HG03571 (cell line): ENCODE results near the gene FAM227B.
"Not testable (repeated sequence)": the region's sequence is repeated elsewhere in the genome, so short reads cannot be mapped to it uniquely, and the experiment has no call there.

Experiments used
- ATAC-seq: cut with Tn5 transposase; IDR thresholded peaks from one replicate; pipeline ENCODE4 v1.9.1; 2021; ENCODE audit not compliant: unreplicated experiment

FAM227B gene

DNA sequence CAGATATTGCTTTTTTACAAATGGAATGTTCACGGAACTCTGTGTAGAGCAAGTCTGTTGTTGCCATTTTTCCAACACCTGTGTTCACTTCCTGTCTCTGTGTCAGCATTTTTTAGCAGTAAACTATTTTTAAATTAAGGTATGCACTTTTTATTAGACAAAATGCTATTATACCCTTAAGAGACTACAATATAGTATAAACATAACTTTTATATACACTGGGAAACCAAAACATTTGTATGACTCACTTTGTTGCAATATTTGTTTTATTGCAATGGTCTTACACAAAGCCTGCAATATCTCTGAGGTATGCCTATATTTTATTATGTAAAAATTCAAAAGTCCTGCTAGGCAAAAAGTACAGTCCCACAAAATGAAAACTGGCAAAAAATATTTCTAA, 237.4 kb downstream of the FAM227B start:
- ATAC-seq, result no peak

- ATAC-seq, result no peak
These were observed 238.2 kb downstream of the FAM227B start for GRCh38 chr15:49382394-49382793.

GRCh38 chr15:49380912-49381311, 239.7 kb downstream of the FAM227B start:
- no peak for ATAC-seq

- ATAC-seq, result no peak
These were observed 240.6 kb downstream of the FAM227B start for GRCh38 chr15:49379996-49380395.

DNA sequence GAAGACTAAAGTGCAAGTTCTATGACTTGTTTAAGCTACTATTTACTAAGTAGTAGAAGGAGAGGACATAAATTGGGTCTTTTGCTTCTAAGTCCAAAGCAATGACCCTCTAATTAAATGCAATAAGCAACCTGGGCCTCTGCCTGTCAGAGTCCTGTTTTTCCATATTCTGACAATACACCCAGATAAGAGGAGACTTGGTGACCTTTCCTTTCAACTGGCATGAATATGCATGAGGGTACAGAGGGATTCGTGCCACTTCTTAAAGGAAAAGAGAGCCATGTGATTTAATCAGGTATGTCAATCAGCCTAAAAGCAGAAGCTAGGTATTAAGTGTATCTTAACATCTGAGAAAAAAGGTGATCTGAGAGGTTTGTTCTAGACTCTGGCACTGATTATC, 248.3 kb downstream of the FAM227B start:
- ATAC-seq, result no peak

GRCh38 chr15:49370782-49371181, 249.8 kb downstream of the FAM227B start:
- no peak for ATAC-seq

DNA sequence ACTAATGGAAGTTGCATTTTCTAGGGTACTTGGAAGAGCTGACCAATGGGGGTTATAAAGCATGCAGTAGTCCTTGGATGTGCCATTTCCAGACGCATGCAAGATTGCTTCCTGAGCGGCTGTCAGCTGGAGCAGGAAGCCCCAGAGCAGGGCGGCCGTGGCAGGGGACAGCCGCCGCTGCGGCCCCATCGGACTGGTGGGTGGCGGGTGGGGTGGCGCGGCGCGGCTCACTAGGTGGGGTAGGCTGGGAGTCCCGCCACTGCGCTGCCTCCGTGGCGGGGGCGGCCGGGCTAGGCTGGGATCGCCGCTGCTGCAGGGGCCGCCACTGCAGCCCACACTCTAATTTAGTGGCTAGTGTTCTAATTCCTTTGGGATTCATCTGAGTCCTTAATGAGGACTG, 254.1 kb downstream of the FAM227B start:
- no peak for ATAC-seq

DNA sequence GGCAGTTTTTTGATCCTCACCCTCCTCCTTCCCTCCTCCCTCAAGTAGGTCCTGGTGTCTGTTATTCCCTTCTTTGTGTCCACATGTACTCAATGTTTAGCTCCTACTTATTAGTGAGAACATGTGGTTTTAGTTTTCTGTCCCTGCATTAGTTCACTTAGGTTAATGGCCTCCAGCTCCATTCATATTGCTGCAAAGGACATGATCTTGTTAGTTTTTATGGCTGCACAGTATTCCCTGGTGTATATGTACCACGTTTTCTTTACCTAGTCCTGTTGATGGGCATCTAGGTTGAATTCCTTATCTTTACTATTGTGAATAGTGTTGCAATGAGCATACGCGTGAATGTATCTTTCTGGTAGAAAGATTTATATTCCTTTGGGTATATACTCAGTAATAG, 259.2 kb downstream of the FAM227B start:
- ATAC-seq, result no peak

GRCh38 chr15:49354439-49354838, 266.2 kb downstream of the FAM227B start:
- not testable (repeated sequence) for ATAC-seq

DNA sequence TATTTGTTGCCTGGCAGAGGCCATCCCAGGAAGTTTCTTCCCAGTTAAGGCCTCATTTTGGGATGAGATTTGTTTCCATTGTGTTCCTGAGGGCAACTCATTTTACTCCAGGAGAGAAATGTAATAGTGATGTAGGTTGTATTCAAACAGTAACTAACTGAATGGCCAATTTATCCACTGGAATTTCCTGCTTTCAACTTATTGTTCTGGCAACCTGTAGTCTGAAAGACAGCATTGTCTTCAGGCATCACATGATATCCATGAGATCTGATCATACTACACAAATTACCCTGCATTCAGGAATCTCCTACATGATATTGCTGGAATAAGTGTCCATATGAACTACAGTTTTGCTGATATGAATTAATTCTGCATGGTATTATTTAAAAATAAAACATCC, 277.1 kb downstream of the FAM227B start:
- no peak for ATAC-seq

- ATAC-seq, result no peak
These were observed 281.0 kb downstream of the FAM227B start for GRCh38 chr15:49339656-49340055.

- ATAC-seq, result no peak
These were observed 288.7 kb downstream of the FAM227B start for GRCh38 chr15:49331951-49332350.

DNA sequence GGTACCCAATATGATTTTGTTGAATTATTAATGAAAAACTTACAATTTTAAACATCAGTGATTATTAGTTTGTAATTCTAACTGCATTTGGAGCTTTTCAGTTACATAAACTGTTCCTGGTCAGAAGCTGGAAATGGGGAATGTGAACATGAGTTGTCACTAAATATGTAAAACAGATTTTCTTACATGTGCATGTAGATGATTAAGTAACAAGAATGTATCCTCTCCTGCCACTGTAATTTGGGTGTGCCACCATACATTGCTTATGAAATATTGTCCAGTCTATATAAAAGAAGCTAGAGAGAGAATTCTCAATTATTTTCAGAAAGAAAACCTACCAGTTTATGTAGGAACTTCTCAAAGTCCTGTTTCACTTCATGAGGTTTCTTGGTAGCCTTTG, 289.2 kb downstream of the FAM227B start:
- no peak for ATAC-seq

DNA sequence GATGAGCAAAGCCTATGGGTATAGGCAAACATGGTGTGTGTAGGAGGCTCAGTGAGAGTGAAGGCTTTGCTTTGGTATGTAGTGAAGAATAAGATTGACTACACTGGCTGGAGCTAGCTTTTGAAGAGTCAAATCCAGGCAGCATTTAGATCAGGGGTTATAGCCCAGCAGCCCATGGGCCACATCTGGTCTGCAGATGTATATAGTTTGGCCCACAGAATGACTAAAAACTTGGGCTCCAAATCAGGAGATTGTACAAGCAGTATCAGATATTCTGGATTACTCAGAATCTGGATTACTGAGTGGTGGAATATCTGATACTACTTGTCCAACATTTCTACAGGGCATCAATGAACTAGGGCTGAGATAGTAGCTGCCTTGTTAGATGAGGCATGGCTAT, 290.5 kb downstream of the FAM227B start:
- ATAC-seq, result no peak

DNA sequence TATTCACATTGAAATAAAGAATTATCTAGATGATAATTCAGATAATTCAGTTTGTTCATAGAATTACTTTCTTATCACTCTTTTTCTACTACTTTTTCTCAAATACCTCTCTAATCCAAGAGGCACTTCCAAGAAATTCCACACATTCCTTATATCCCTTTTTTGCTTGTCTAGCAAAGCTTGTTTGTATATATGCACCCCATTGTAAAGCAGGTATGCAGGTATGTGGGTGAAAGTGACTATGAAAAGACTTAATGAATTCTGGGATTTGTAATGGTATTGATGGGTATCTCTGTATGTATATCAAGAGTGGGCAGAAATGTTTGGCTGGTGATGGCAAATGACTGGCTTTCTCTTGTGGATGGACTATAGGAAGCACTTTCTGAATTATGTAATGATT, 291.7 kb downstream of the FAM227B start:
- ATAC-seq, result no peak

DNA sequence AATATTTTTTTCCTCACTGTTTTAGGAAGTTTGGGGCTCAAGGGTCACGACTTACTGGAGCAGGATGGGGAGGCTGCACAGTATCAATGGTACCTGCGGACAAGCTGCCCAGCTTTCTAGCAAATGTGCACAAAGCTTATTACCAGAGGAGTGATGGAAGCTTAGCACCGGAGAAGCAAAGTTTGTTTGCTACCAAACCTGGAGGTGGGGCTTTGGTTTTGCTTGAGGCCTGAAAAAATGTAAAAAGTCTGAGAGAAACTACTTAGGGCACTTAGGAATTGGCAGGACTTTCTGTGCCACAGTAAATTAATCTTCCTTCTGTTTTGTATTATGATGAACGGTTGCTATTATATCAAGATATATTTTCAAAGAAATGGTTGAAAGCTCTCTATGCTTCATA, 292.7 kb downstream of the FAM227B start:
- ATAC-seq, result no peak

GRCh38 chr15:49323207-49323606, 297.4 kb downstream of the FAM227B start:
- no peak for ATAC-seq

DNA sequence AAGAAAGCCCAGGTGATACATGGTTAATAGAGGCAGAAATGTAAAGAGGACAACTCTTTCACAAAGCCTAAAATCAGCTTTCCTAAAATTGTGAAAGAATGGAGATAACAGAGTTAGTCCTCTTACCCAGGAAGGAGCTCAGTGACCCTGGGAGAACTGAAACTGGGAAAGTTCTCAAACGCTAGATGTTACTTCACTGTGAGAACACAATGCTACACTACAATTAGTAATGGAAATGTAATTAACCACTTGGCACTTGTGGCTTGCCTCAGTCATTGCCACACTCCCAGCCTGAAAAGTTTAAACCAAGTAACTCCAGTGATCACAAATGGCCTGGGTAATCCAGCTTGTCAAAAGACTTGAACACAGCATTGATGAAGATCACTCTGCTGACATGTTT, 300.3 kb downstream of the FAM227B start:
- ATAC-seq, result no peak

- no peak for ATAC-seq
These were observed 305.2 kb downstream of the FAM227B start for GRCh38 chr15:49315391-49315823.

DNA sequence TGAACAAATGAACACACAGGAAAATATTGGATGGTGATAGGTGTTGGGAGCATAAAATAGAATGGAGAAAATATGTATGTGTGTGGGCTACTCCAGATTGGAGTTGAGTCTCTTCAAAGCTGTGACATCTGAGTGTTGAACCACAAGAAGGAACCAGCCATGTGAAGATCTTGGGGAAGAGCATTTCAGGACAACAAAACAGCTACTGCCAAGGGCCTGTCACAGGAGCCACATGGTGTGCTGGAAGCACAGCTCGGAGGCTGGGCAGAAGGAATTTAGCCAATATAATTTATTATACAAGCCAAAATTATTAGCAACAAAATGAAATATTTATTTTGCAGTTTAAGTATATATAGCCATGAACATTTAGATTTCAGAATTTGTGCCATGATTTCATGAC, 305.9 kb downstream of the FAM227B start:
- no peak for ATAC-seq

GRCh38 chr15:49313650-49314049, 307.0 kb downstream of the FAM227B start:
- no peak for ATAC-seq

DNA sequence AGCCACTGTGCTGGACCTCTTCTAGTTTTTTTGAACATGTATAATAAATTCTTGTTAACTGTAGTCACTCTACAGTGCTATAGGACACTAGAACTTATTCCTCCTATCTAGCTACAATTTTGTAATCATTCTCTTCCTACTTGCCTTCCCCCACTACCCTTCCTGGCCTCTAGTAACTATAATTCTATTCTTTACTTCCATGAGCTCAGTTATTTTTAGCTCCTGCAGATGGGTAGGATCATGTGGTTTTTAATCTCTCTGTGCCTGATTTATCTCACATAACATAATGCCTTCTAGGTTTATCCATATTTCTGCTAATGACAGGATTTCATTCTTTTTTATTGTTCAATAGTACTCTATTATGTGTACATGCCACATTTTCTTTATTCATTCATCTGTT, 310.7 kb downstream of the FAM227B start:
- no peak for ATAC-seq

DNA sequence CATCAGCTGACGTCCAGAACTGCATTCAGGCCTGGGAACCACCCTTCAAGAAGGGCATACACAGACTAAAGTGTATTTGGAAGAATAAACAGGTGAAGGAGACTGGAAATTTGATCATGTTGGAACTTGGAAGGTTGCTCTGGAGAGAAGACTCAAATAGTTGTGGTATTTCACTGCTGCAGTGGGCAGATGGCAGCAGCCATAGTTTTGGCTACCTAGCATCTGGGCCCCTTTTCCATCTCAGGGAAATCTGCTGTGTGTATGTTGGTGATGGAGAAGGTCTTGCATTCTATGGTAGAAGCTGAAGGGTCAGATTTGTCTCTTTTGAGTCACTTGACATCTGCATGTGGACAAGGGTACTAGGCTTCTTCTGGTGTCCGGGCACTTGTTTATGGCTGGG, 311.9 kb downstream of the FAM227B start:
- ATAC-seq, result no peak

GRCh38 chr15:49306551-49306950, 314.1 kb downstream of the FAM227B start:
- ATAC-seq, result no peak
